ENCODE results near the gene B3GAT1.

Gene B3GAT1

DNA sequence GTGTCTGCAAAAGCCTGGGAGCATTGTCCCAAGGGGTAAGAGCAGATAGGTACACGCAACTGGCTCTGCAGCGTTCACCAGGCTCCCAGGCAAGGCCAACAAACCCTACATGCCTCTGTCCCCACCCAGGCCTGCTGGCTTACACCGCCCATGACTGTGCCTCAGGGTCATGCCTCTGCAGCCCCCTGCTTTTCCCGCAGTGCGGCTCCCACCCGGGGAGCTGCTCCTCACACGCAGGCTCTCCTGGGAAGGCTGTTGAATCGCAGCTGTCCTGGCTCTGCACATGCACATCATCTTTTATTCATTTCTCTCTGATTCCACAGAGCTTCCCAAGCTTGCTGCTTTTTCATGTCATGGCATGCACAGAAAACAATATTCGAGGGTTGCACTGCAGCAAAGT is 29.2 kb upstream of the B3GAT1 start:
- no peak for DNase-seq

DNA sequence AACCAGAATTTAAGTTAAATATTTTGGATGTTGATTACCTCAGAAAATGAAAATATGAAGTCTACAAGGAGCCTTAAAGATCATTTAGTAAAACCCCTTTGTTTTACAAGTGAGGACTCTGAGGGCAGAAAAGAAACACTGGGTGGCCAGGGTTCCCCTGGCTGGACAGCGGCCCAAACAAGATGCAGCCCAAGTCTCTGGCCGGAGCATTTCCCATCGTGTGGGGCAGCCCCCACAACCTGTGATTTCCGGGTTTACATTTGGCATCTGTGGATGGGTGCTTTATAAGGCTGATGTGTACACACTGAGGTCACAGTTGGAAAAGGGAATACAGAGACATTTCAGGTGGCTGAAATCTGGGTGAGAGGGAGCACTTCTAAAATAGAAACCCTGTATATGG is 28.8 kb upstream of the B3GAT1 start:
- DNase-seq: no peak

DNA sequence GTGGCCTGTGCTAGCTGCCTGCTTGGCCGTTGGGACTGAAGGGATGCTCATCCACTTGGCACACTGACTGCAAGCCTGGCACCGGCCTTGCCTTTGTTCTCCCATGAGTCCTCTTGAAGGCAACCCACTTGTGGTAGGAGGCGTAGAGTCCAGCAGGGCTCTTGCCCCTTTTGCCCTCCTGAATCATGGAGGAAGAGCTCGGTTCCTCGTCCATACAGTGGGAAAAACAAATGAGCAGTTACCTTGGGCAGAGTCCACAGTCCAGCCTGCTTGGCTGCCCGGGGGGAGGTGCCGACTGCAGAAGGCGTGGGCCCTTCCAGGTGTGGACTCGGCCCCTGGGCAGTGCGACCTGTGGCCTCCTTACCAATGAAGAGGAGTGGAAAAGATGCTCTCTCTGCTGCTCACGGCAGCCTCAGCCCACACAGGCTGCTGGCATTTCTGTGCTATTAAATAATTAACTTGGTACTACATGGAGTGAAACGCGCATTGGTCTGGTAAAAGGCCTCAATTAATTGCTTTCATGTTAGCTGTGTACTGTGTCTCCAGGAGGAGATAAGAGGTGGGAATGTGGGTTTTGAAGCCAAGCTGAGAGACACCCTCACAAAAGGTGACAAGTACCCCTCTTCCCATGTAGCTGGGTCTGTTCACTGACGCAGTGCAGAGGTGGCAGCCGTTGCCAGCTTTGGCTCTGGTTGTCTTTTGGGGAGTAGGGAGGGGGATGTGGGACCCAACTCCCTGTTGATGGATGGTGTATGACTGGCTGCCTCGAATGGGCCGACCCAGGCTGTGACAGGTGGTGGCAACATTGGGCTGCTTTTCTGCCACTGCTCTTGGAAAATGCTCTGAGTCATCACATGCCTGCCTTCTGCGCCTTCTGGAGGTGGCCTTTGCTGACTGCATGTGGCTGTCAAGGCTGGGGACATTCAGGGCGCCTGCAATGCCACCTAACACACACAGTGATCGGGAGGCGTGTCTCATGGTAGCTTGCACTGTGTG is 26.8 kb upstream of the B3GAT1 start:
- no peak for DNase-seq

DNA sequence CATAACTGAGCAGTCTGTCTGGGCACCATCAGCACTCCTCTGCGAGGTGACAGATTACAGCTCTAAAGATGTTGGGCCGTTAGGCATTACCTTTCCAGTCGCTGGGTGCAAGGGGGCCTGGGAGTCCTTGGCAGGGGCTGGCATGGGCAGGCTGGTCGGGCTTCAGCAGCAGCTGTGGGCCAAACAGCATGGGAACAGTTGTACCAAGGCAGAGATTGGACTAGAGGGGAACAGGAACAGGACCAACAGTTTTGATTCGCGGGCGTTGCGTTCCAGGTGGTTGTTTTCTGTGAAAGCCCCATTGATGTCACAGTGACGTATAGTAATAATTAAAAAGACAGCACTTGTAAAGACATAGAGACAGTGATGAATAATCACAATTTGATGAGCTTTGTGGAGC is 25.8 kb upstream of the B3GAT1 start:
- DNase-seq: no peak

DNA sequence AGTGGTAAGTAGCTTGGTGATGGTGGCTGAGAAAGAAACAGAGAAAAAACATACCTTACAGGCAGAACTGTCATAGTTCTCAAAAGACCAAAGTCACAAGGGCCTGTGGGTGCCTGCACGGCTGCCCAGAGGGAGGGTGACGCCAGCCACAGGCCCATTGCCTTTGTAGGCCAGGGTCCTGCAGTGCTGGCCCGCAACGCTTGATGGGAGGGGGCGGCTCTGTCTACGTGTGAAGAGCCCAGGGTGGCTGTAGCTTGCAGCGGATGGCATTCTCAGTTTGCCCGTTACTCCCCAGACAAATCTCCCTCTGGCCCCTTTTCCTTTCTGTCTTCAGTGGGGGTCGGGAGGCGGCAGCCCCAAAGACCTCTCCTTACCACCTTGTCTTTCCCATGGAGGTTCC is 24.7 kb upstream of the B3GAT1 start:
- no peak for DNase-seq

DNA sequence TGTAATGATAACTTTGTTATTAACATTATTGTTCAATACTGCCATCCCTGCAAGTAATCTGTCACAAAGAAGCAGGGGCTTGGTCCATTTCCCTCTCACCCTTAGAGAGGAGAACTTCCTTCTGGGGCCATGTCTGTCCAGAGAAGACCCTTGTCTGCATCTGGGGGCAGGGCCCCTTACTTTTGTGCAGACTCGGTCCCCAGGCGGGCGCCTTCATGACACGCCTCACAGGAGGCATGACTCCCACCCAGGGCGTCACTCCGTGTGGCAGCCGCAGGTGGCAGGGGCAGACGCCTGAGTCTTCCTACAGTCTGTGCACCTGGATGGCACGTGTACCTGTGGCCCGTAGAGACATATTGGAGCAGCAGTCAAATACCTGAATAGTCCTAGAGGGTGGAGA is 21.8 kb upstream of the B3GAT1 start:
- no peak for DNase-seq

DNA sequence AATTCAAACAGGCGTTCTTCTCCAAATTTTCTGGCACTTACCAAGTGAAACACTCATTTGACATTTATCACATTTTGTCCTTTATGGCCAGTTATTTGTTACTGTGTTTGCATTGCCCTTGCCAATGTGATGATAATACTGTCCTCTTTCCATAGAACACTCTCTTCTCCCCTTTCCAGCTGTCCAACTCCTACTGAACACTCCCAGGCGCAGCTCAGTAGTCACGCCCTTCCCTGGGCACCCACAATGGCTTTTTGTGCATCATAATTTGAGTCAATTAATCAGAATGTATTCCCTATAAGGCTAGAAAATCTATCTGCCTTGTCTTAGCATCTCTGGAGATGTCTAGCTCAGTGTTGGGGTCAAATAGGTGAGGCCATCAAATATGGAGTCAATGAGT is 21.2 kb upstream of the B3GAT1 start:
- DNase-seq: no peak

DNA sequence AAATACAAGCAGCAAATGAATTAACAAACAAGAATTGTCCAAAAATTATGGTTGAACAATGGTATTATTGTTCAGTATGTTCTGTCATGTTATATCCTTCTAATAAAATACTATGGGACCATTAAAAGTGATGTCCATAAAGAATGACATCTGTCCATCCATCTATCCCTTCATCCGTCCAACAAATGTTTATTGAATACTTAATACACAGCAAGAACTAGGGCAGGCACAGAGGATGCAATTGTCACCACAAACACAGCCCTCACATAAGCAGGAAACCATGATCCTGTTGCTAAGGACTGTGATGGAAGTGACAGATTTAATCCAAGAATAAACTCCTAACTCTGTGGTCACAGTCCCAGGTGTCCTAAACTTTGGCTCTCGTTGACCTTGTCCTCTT is 20.7 kb upstream of the B3GAT1 start:
- DNase-seq: no peak

DNA sequence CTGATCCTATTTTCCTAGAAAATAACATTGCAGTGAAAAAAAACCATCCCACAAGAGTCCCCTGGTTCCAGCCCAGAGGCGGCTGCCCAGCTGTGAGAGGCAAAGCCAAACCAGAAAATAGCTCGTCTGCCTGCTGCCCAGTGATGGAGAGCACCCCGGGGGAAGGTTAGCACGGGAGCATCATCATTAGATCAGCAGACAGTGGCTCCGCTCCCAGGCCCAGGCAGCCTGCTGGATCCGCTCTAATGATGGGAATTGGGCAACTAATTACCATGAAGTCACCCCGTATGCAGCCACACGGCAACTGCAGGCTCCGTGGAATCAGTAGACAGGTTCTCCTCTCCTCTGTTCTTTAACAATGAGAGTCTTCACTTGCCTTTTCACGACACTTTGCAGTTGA is 17.1 kb upstream of the B3GAT1 start:
- DNase-seq: no peak

DNA sequence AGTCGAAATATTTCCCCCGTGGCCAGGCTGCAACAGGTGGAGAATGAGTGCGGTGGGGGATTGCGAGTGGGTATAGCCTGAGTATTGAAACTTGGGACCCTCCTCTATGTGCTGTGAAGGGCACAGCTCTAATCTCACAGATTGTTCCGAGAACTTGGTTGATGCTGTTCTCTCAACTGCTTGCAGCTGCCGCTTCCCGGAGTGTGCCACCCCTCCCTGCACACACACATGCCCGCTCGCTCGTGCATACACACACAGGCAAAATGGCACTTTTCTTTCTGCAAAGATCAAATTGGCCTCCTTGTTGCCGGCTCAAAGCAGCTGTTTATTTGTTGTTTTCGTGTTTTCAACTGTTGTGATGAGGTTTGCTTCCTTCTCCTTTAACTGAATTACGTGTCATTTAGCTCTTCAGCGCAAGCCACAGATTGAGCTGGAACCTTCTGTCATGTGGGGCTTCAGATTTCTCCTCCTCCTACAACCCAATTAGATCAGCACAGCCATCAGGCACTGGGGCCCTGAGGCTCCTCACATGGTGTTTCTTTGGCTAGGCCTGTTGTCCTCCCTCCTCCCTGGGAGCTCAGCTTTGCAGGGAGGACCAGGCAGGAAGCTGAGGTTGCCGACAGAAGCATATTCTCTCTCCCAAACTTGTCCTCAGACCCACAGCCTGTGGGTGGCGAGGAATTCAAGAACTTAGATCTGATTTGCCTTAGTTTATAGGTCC is 13.9 kb upstream of the B3GAT1 start:
- no peak for DNase-seq

DNA sequence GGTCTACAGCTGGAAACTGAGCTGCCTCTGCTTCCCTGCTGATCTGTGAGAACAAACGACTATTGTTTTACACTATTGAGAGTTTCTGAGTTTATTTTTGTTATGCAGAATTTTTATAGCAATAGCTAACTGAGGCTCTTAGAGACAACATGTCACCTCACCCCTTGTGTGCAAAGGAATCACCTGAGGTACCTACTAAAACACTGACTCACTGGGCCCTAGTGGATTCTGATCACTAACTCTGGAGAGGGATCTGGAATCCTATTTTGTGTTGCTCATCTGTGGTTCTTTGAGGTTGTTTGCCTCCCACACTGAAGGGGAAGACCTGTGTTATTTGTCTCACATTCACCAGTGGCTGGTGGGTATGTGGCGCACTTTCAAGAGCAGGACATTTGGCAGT is 13.4 kb upstream of the B3GAT1 start:
- no peak for DNase-seq

DNA sequence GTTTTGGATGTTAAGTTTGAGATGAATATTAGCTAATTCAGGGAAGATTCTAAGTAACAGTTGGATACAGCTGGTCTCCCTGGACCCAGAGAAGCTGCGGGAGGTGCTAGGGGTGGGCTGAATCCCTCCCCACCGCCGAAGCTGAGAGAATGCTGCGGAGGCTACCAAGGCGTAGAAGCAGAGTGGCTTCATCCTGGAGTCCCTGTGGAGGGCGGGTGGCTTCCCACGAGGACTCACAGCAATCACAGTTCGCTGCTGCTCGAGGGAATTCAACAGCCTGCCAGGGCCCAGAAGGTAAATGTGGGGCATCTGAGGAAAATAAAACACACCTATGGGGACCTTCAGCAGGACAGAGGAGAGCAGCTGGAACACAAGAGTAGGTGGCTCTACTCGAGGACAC is 11.1 kb upstream of the B3GAT1 start:
- no peak for DNase-seq

DNA sequence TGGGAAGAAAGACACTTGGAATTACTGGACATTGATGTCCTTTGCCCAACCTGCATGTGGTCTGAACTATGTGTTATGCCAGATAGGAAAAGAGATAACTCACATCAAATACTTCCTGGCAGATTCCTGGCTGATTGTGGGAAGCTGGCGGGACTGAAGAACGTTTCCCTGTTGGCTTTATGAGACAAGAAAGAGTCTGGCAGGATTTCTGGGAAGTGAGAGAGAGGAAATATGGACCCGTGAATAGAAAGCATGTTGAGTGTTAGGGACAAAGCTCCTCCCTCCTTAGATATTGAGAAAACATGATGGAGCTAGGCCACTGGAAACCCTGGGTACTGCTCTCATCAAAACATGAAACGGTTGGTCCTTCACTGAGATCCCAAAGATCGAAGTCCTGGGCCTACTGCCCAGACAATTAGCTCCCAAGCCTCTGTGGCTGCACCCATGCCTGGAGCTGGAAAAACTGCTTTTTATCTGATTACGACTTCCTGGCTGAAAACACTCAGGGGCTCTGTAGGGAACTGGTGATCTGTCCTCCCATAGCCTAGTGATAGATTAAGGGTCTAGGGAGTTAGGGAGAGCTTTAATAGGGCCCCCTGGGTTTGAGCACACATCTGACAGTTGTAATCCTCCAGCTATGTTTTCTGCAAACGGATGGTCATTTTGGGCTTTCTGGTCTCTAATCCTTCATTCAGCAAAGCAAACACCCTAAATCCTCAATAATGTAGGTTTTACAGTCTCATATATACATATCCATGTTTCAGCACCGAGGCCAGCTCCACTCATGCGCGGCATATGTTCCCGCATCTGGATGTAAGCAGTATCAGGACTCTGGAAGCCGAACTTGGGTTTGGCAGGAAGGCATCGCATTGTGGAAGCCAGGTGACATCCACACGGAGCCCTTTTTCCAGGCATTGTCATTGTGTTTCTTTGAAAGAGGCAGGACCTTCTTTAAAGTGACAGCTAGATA is 6.1 kb upstream of the B3GAT1 start:
- peak; percentile 33 for DNase-seq

DNA sequence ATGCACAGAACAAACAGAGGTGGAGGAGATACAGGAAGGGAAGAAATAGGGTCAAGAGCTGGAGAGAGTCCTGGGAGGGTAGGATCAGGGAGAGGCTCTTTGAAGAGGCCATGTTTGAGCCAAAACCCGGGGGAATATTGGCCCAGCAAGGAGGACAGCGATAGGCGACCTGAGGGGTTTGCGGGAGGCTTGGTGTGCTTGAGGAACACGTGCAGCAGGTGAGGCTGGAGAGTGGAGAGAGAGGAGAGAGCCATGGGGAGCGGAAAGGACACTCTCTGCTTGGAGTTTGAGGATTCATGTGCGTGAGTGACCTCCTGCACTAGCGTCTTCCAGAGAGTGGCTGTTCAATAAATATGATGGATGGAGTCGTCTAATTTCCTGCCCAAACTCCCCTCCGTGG is 4.7 kb upstream of the B3GAT1 start:
- no peak for DNase-seq

DNA sequence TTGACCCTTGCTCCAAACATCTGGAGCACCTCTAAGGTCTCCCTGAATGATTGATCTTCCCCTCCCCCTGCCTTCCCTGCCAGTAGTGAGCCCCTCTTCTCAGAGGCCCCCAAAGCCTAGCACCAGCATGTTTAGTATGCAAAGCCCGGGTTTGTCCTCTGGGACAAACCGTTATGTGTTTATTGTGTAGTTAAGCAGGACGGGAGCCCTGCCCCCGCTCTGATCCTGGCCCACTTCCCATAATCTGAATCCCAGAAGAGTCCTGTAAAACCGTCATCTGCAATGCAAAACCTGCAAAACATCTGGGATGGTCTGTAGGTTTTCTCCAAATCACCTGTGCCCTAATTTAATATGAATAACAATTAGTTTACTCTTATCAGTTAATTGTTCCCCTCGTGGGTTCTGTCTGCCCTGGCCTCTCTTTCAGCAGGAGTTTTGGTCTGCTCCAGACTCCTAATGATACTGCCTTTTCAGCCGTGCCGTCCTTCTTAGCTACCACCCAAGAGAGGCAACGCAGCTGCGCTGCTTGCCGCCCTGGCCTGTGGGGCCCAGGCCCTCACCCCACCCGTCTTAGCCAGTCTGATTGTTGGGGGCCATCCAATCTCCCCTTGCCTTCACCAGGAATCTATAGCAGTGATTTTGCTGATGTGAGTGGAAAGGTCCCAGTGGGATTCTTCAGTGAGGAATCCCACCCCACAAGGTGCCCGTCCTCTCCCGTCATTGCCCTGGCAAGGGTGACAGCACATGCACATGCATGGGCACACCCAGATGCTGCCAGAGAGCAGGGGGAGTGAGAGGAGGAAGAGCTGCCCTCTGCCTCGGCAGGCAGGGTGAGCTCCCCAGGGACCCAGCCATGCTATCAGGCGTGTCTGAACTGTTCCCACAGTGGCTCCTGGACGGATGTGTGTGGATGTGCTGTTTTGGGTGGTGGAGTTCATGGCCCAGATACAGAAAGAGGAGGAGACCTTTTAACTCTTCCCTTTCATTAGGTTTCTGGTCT is 3.0 kb upstream of the B3GAT1 start:
- no peak for DNase-seq

DNA sequence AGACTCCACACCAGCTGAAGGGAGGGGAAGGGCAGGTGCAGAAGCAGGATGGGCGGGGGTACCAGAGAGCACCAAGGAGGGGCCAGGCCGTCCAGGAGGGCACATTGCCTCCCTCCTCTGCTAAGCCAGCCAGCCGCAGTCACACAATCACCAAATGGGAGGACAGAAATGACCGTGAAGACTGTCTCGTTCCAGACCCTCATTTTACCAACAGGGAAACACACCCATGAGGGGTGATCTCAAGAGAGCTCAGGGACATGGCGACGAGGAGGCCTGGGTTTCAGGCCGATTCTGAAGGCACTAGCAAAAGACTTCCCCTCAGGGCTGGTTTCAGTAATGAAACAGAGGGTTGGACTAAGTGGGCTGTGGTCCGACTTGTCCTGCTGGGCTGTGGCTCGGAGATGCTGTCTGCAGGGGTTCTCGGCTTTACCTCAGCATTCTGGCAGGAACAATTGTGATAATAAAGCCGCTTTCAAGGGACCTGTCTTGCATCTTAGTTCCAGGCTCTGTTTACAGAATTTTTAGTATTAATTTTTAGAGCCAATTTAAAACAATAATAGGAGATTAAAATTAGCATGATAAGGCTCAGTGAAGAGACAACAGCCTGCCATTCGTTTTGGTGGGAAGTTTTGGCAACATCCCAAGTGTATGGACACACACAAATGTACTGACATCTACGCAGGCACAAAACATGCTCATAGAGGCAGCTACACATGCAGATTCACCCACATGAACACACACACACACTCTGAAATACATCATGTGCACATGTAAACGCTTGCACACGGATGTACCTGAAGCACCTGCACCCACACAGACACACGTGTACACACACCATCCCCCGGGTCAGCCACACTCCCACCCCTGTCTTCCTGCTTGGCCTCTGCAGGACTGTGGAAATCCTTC is 2.0 kb upstream of the B3GAT1 start:
- no peak for DNase-seq

DNA sequence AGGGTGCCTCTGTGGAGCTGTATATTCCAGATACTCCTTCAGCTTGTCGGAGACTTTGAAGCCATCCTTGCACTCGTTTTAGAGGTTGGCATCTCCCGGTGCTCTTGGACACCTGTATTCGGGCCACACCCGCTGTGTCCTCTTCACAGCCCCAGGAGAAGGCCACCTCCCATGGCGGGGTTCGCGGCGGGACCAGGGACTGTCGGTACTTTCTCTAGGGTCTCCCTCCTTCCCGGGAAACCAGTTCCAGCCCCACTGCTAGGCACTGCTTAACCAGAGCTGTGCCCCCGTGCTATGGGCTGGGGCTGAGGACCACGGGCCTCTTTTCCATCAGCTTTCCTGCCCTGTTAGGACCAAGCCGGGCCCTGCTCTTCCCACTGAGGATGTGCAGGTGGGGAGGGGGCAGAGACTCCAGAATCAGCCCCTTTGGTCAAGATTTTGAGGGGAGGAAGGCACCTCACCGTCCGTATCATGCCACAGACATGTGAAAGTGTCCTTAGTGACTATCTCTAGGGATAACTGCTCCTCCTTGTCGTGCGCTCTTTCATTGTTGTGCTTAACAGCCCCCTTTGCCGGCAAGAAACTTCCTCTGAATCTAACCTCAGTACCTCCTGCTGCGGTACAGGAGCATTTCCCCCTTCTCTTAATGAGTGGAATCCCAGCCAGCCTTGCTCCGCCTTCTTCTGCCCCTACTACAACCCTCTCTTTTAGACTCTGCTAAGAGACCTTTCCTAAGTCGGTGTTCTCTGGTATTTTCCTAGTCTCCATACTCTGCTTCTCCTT is 1.2 kb upstream of the B3GAT1 start:
- DNase-seq: peak; percentile 8

DNA sequence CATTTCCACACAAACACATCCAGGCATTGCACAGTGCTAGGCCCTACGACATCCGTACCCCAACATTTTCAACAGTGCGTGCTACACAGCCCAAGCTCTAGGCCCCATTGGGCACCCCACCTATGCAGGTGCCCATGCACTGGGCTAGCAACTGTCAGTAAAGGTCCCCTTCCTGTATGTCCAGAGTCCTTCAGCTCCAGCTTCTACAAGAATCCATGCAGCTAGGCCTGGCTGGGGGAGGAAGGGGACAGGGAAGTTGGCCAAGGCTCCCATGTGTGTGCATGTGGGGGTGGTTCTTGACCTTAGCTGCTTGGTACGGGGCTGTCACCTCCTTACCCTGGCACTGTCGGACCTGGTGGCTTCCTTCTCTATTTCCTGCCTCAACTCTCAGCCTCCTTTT is 1.3 kb downstream of the B3GAT1 start:
- DNase-seq: no peak

DNA sequence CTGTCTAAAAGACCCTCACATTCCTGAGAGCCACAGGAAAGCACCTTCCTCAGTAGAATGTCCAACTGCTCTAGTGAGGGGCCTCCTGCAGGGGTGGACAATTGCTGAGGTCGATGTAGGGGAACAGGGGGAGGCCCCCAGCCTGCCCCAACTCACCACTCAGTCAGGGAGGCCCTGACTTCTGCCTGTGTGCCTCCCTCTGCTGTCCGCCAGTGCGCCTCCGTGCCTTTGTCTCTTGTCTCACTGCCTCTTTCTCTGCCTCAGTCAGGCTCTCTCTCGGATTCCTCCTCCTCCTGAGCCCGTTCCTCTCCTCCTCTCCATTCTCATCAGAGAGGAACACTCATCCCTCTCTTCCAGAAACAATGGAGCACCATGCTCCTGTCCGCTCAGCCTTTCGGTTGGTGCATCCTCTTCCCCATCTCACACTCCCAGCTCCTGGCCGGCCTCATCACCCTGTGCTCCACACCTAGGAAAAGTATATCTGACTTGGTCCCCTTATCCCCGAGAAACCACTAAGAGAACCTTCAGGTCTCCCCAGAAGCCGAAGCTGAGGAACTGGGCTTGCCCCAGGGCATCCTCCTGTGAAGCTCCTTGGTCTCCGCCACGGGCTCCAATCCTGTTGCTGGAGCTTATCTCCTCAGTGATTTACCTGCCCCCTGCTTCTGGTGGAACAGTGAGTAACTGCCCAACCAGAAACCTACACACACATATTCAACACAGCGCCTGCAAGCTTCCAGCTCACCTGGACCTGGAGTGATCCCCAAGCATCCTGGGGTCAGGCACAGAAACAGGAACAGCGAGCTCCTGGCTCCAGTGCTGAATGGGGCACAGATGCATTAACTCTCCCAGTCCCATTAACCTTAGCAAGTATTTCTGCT is 2.3 kb downstream of the B3GAT1 start:
- no peak for DNase-seq
